Cardiac fibroblast (primary cell): ENCODE data around the gene CDKAL1.

Source experiments
- DNase-seq, 2 donors: peaks; one replicate each; pipeline versions ENCODE4 v3.0.0 to v3.0.0-alpha.2; 2010; ENCODE audit warnings: low read depth in 2 of 2
- H3K4me3 ChIP-seq, 2 donors: replicated peaks in 1 of 2; 1 replicate in 1 of 2; 2 replicates in 1 of 2; pipeline ENCODE4 v1.5.1; 2011; ENCODE audit warnings: low read depth in 2 of 2, low read length in 2 of 2, mild to moderate bottlenecking in 2 of 2, moderate library complexity in 1 of 2
- CTCF ChIP-seq: IDR thresholded peaks from one replicate; pipeline ENCODE4 v1.5.1; 2011; ENCODE audit warnings: low read depth, mild to moderate bottlenecking, low read length, inconsistent platforms

The CDKAL1 gene

DNA sequence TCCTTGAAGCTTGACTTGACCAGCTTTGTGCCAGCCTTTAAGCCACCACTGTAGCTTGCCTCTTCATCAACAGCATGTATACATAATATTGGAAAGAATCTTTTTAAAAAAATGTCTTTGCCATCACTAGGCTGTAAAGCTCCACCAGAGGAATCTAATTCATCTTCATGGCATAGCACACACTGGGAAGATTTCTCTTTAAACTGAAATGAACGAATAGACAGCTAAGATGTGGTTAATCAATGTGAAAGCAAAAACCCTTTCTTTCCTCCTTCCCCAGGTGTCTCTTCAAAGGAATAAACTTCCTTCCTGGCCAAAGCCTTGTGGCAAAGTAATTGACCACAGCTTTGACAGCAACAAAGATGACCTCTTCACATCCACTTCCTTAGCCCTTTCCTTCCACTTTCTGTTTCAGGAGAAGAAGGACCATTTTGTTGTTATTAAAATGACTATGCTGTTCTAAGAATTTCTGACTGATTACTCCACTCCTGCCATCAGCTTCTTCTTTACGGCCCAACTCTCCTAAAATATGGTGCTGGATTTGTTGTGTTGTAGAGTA lies 630.6 kb downstream of the CDKAL1 start:
- no peak for TF ChIP-seq CTCF
- no peak overlapping the region for H3K4me3 ChIP-seq
- DNase-seq = no peak

DNA sequence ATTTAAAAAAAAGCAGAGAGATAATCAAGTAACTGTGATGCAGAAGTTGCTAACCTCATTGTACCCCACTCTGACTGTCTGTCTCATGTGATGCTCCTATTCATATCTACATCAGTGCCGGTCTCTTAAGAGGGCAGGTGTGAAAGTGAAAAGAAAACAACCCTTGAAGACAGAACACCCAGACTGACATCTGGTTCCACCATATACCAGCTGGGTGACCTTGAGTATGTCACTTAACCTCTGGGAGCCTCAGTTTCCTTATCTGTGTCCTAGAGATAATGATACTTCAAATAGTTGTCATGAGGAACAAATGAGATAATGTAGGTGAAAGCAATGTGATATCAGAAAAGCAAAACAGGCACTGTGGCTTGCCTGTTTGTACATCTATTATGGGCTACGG lies 632.5 kb downstream of the CDKAL1 start:
- TF ChIP-seq CTCF = no peak
- H3K4me3 ChIP-seq = no peak overlapping the region
- DNase-seq = no peak

- TF ChIP-seq CTCF = no peak
- DNase-seq = peak in 1 of 2 donors; percentile 10
- H3K4me3 ChIP-seq = no peak overlapping the region
These were observed 633.5 kb downstream of the CDKAL1 start for GRCh38 chr6:21167790-21168189.

DNA sequence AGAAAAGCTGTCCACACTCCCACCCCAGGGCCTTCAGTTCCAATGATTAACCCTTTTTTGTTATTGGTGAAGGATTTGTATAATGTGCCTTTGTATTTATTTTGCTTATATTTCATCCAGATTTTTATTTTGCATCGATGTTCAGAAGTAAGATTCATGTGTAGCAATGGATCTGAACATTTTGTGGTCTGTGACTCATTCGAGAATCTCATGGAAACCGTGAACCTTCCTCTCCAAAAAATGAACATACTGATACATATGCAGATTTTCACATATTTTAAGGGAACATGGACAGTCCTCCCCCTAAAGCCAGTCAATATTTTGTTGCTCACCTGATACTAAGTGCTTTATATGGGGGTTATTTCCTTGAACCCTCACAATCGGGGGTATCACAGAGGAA lies 637.5 kb downstream of the CDKAL1 start:
- no peak overlapping the region for H3K4me3 ChIP-seq
- DNase-seq = peak in 1 of 2 donors; percentile 56
- TF ChIP-seq CTCF = no peak

- H3K4me3 ChIP-seq = no peak overlapping the region
- TF ChIP-seq CTCF = no peak
- no peak for DNase-seq
These were observed 638.8 kb downstream of the CDKAL1 start for GRCh38 chr6:21173031-21173430.

DNA sequence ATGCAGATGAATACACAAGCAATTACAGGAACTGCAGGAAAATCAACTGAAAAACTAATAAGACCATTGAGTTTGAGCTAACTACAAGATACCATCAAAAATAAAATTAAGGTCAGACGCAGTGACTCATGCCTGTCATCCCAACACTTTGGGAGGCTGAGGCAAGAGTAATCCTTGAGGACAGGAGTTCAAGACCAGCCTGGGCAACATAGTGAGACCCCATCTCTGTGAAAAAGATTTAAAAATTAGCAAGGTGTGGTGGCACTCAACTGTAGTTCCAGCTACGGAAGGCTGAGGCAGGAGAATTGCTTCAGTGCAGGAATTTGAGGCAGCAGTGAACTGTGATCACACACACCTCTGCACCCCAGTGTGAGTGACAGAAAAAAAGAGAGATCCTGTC lies 639.4 kb downstream of the CDKAL1 start:
- no peak for TF ChIP-seq CTCF
- no peak for DNase-seq
- H3K4me3 ChIP-seq = no peak overlapping the region

GRCh38 chr6:21176197-21176596 lies 641.9 kb downstream of the CDKAL1 start:
- no peak for DNase-seq
- no peak for TF ChIP-seq CTCF

More at GRCh38 chr6:21176197-21176596, 641.9 kb downstream of the CDKAL1 start:
- no peak overlapping the region for H3K4me3 ChIP-seq
